HG03280 (cell line): ENCODE data around the gene CCNB1.
"Not testable (repeated sequence)": the region's sequence is repeated elsewhere in the genome, so short reads cannot be mapped to it uniquely, and the experiment has no call there.

Source experiments
- ATAC-seq: cut with Tn5 transposase; IDR thresholded peaks from one replicate; pipeline ENCODE4 v1.9.1; 2021; ENCODE audit warnings: mild to moderate bottlenecking, moderate library complexity; ENCODE audit not compliant: unreplicated experiment

CCNB1 gene

DNA sequence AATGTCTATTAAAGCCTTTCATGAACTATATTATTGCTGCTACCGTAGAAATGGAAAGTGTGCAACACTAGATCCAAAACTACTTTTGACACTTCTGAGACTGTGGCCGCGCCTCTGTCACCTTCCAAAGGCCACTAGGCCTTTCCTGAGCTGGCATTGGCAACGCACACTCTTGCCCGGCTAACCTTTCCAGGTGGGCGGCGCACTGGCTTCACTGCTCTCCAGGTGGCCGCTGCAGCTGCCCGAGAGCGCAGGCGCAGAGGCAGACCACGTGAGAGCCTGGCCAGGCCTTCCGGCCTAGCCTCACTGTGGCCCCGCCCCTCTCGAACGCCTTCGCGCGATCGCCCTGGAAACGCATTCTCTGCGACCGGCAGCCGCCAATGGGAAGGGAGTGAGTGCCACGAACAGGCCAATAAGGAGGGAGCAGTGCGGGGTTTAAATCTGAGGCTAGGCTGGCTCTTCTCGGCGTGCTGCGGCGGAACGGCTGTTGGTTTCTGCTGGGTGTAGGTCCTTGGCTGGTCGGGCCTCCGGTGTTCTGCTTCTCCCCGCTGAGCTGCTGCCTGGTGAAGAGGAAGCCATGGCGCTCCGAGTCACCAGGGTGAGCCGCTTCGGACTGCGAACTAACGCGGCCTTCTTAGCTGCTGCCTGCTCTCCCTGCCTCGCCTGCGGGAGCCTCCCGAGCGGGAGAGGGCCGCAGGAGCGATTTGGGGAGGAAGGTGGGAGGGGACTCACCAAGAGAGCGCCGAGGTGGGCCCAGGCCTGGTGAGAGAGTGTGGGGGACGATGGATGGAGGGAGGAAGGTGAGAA, at the start of gene CCNB1:
Gene CCNB1 (plus strand): TSS at position 465 of the 807 bp plus-strand sequence. CDS start 113 bp downstream, at position 578.
- peak; percentile 100 for ATAC-seq

DNA sequence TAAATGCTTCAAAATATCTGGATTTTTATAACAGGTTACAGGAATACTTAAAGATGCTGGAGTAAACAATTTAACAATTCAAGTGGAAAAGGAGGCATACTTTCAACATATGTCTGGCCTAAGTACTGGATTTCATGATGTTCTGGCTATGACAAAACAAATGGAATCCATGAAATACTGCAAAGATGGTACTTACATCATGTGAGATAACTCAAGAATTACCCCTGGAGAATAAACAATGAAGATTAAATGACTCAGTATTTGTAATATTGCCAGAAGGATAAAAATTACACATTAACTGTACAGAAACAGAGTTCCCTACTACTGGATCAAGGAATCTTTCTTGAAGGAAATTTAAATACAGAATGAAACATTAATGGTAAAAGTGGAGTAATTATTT, 37.5 kb upstream of the CCNB1 start:
- ATAC-seq: no peak

DNA sequence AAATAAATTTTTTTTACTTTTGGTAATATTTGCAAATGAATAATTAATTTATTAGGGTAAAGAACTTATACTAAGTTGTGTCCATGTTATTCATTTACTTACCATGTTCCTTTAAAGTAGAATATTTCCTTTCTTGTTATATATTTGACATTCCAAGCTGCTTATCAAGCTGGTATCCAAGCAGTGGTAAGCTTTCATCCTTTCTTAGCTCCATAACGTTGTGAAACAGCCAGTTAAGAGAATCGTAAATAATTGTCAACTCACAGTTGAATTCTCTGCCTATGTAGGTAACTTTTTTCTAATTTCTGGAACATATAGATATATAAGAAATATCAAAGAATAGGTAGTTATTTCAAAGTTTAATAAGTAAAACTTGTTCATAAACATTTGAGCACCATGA, 36.7 kb upstream of the CCNB1 start:
- ATAC-seq: no peak

DNA sequence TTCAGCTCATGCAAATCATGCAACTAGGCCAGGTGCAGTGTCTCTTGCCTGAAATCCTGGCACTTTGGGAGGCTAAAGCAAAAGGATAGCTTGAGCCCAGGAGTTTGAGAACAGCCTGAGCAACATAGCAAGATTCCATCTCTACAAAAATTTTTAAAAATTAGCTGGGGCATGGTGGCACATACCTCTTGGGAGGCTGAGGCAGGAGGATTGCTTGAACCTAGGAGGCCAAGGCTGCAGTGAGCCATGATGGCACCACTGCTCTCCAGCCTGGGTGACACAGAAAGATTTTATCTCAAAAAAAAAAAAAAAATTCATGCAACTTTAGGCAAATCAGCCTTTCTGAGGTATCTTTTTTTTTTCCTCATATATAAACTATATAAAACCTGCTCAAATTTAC, 35.6 kb upstream of the CCNB1 start:
- no peak for ATAC-seq

DNA sequence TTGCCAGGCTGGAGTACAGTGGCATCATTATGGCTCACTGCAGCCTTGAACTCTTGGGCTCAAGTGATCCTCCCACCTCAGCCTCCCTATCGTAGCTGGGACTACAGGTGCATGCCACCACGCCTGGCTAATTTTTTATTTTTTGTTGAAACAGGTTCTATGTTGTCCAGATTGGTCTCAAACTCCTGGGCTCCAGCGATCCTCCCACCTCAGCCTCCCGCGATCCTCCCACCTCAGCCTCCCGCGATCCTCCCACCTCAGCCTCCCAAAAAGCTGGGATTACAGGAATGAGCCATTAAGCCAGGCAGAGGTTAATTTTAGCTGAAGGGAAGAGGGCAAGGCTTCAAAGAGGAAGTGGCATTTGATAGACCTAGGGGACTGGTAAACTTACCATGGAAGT, 32.8 kb upstream of the CCNB1 start:
- ATAC-seq: no peak

DNA sequence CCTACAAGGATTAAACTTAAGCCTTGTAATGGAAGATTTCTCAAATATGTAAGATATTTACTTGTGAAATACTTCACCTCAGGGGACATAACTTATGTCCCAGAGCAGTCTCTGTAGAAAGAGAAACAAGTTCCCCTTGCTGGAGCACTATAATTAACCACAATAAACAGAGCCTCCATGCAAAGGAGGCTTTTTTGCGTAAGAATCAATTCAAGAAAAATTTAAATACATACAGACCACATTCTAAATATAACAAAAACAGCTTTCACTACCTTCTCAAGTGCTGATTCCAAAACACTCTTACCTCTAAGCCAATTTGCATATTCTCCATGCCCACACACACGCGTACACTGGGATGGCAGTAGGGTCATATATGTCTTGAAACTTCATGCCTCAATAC, 30.7 kb upstream of the CCNB1 start:
- peak; percentile 83 for ATAC-seq

DNA sequence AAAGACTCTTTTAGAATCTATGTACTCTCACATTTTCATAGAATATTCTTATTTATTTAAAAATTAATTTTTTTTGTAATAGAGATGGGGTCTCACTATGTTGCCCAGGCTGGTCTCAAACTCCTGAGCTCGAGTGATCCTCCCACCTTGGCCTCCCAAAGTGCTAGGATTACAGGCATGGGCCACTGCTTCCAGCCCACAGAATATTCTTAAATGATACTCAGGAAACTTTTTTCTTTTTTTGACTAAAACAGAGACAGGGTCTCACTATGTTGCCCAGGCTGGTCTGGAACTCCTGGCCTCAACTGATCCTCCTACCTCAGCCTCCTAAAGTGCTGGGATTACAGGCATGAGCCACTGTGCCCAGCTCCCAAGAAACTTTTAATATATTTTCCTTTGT, 29.7 kb upstream of the CCNB1 start:
- not testable (repeated sequence) for ATAC-seq

DNA sequence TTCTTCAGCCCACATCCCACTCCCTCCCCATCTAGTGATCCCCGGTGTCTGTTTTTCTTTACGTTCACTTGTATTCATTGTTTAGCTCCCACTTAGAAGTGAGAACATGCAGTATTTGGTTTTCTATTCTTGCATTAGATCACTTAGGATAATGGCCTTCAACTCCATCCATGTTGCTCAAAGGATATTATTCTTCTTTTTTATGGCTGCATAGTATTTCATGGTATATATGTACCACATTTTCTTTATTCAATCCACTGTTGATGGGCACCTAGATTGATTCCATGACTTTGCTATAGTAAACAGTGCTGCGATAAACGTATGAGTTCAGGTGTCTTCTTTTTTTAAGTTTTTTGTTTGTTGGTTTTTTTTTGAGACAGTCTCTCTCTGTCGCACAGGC, 29.1 kb upstream of the CCNB1 start:
- no peak for ATAC-seq

DNA sequence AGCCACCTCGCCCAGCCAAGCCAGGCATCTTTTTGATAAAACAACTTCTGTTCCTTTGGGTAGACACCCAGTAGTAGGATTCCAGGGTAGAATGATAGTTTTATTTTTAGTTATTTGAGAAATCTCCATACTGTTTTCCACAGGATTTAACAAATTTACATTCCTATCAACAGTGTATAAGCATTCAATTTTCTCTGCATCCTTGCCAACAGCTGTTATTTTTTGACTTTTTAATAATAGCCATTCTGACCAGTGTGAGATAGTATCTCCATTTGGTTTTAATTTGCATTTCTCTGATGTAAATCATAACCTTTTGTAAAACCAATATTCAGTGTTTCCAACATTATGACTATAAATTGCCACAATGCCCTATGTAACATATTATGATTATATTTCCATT, 28.2 kb upstream of the CCNB1 start:
- ATAC-seq: no peak

DNA sequence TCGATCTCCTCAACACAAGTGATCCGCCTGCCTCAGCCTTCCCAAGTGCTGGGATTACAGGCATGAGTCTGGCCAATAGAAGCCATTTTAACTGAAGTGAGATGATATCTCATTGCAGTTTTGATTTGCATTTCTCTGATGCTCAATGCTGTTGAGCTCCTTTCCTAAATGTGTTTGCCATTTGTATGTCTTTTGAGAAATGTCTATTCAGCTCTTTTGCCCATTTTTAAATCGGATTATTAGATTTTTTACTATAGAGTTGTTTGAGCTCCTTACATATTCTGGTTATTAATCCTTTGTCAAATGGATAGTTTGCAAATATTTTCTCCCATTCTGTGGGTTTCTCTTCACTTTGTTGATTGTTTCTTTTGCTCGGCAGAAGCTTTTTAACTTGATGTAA, 26.7 kb upstream of the CCNB1 start:
- not testable (repeated sequence) for ATAC-seq

DNA sequence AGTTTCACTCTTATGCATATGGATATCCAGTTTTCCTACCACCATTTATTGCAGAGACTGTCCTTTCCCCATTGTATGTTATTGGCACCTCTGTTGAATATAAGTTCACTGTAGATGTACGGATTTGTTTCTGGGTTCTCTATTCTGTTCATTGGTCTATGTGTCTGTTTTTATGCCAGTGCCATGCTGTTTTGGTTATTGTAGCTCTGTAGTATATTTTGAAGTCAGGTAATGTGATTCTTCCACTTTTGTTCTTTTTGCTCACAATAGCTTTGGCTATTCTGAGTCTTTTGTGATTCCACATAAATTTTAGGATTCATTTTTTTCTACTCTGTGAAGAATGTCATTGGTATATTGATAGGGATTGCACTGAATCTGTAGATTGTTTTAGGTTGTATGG, 26.1 kb upstream of the CCNB1 start:
- ATAC-seq: no peak

DNA sequence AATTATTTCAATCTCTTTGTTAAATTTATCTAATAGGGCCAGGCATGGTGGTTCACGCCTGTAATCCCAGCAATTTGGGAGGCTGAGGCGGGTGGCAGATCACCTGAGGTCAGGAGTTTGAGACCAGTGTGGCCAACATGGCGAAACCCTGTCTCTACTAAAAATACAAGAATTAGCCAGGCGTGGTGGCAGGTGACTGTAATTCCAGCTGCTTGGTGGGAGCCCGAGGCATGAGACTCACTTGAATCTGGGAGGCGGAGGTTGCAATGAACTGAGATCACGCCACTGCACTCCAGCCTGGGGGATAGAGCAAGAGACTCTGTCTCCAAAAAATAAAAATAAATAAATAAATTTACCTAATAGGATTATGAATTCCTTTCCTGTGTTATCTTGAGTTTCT, 18.4 kb upstream of the CCNB1 start:
- ATAC-seq: not testable (repeated sequence)

DNA sequence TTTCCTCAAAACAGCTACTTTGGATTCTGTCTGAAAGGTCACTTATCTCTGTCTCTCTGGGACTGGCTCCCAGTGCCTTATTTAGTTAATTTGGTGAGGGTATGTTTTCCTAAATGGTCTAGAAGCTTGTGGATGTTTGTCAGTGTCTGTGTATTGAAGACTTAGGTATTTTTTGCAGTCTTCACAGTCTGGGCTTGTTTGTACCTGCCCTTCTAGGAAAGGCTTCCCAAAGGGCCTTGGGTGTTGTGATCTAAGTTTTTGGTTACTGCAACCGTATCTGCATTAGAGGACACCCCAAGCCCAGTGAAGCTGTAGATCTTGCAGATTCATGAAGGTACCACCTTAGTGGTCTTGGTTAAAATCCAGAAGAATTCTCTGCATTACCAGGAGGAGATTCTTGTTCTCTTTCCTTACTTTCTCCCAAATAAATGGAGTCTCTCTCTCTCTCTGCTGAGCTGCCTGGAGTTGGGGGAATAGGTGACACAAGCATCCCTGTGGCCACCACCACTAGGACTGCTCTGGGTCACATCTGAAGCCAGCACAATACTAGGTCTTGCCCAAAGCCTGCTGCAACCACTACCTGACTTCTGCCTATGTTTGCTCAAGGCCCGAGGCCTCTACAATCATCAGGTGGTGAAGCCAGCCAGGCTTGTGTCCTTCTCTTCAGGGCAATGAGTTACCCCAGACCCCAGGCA, 17.8 kb upstream of the CCNB1 start:
- ATAC-seq: no peak

DNA sequence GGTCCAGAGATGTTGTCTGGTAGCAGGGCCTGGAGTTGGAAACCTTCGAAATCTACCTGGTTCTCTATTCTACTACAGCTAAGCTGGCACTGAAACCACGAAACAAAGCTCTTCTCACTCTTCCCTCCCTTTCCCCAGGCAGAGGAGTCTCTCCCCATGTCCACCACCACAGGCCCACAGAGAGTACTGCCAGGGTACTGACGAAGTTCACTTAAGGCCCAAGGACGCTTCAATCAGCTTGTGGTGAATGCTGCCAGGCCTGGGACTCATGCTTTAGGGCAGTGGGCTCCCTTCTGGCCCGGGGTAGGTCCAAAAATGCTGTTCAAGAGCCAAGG, 17.3 kb upstream of the CCNB1 start:
- ATAC-seq: no peak

DNA sequence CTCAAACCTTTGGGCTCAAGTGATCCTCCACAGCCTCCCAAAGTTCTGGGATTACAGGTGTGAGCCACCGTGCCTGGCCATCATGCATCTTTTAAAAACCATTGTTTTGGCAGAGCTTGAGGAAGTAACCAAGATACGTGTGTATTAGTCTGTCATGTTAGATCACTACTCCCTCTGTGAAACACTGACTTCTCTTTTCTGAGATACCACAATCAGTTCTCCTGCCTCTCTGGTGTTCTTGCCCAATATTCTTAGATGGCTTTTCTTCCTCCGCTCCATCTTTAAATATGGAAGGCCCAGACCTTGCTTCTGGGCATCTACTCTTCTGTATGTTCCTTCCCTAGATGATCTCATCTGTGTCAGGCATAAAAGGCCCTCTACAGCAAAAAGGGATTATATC, 14.2 kb upstream of the CCNB1 start:
- no peak for ATAC-seq

DNA sequence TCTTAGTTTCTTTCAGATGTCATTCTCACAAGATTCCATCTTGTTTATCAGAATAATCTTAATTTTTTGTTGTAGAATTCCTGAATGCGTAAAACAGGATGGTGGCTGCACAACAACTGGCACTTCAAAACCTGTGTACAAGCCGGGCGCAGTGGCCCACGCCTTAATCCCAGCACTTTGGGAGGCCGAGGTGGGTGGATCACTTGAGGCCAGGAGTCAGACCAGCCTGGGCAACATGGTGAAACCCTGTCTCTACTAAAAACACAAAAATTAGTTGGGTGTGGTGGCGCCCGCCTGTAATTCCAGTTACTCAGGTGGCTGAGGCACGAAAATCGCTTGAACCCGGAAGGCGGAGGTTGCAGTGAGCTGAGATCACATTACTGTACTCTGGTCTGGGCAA, 10.5 kb upstream of the CCNB1 start:
- ATAC-seq: no peak

DNA sequence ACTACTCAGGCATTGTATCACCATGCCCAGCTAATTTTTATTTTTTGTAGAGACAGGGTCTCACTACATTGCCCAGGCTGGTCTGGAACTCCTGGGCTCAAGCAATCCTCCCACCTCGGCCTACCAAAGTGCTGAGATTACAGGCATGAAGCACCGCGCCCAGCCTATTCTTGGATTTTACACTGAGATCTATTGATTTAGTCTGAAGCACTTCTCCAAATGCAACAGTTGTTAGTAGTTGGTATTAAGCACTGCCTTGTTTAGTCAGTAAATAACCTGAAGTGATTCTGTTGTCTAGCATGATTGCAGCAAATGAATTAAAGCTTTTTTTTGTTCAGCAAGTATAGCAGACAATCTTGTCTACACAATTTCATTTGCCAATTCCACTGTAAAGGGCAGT, 8.9 kb upstream of the CCNB1 start:
- no peak for ATAC-seq

DNA sequence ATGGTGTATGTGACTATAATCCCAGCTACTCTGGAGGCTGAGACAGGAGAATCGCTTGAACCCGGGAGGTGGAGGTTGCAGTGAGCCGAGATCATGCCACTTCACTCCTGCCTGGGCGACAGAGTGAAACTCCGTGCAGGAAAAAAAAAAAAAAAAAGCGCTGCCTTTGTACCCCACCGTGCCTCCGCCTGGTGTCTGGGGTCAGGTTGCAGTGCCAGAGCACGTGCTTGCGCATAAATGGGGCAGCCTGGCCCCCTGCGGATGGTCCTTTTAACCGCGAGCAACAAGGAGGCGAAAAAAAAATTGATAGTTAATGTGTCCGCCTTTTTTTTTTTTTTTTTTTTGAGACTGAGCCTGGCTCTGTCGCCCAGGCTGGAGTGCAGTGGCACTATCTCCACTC, 6.3 kb upstream of the CCNB1 start:
- no peak for ATAC-seq

DNA sequence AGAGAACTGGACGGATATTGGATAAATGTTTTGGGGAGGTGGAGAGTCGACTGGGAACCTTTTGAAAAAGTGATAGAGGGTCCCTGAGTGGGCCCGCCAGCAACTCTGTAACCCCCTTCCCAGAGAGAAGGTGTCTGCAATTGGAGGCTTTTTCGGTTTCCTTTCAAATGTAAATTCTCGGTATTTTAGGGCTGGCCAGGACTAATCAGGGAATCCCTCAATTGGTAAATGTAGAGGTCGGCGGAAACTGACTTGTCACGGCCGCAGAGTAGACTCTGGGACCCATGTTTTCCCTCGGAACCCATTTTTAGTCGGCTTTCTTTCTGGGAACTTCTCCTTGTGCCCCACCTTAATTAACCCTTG, 524 bp downstream of the CCNB1 start:
- no peak for ATAC-seq

DNA sequence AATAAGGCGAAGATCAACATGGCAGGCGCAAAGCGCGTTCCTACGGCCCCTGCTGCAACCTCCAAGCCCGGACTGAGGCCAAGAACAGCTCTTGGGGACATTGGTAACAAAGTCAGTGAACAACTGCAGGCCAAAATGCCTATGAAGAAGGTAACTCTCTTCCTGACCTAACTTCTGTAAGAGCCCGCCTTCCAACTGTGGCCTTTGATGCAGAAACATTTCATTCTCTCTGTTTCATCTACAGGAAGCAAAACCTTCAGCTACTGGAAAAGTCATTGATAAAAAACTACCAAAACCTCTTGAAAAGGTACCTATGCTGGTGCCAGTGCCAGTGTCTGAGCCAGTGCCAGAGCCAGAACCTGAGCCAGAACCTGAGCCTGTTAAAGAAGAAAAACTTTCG, 979 bp downstream of the CCNB1 start:
- ATAC-seq: no peak

DNA sequence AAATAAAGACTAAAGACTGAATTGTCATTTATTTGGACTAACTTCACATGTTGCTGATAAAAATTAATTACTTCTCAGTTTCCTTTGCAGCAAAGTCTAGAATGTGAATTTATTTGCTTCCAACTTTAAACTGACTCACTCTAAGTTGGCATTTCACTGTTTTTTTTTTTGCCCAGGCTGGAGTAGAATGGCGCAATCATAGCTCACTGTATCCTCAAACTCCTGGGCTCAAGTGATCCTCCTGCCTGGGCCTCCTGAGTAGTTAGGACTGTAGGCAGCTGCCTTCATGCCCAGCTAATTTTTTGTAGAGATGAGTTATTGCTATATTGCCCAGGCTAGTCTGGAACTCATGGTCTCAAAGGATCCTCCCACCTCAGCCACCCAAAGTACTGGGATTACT, 3.5 kb downstream of the CCNB1 start:
- no peak for ATAC-seq

DNA sequence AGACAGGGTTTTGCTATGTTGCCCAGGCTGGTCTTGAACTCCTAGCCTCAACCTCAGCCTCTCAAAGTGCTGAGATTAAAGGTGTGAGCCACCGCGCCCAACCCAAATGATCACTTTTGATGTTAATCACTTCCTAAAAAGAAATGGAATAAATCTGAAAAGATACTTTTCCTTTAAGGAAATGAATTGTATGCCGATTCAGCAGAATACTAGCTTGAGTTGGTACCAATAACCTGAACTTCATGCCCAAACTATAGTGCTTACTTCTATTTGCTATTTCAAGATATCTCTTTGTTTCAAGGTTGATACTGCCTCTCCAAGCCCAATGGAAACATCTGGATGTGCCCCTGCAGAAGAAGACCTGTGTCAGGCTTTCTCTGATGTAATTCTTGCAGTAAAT, 4.0 kb downstream of the CCNB1 start:
- ATAC-seq: no peak
